ENCODE results near the gene MINPP1. TPM values are rescaled to one million over a fixed set of nuclear protein-coding genes. Genes with fewer than 3 reads are reported as not detected.

The MINPP1 gene
- total and polyA plus RNA-seq, 2 of the 13 experiments (the other 11 are each of a cell fraction or from before 2014, with no cell fraction given): 19.2 to 53.7 TPM

- TF ChIP-seq TAF1 (CRISPR knock-in tag; IDR thresholded peaks at IDR 0.05): no peak
- TF ChIP-seq LCORL (IDR thresholded peaks at IDR 0.05): peak; percentile 98
- TF ChIP-seq LCORL (CRISPR knock-in tag; IDR thresholded peaks at IDR 0.05): no peak
- TF ChIP-seq ELF3 (CRISPR knock-in tag; IDR thresholded peaks at IDR 0.05): no peak
- TF ChIP-seq, protein P1, sequence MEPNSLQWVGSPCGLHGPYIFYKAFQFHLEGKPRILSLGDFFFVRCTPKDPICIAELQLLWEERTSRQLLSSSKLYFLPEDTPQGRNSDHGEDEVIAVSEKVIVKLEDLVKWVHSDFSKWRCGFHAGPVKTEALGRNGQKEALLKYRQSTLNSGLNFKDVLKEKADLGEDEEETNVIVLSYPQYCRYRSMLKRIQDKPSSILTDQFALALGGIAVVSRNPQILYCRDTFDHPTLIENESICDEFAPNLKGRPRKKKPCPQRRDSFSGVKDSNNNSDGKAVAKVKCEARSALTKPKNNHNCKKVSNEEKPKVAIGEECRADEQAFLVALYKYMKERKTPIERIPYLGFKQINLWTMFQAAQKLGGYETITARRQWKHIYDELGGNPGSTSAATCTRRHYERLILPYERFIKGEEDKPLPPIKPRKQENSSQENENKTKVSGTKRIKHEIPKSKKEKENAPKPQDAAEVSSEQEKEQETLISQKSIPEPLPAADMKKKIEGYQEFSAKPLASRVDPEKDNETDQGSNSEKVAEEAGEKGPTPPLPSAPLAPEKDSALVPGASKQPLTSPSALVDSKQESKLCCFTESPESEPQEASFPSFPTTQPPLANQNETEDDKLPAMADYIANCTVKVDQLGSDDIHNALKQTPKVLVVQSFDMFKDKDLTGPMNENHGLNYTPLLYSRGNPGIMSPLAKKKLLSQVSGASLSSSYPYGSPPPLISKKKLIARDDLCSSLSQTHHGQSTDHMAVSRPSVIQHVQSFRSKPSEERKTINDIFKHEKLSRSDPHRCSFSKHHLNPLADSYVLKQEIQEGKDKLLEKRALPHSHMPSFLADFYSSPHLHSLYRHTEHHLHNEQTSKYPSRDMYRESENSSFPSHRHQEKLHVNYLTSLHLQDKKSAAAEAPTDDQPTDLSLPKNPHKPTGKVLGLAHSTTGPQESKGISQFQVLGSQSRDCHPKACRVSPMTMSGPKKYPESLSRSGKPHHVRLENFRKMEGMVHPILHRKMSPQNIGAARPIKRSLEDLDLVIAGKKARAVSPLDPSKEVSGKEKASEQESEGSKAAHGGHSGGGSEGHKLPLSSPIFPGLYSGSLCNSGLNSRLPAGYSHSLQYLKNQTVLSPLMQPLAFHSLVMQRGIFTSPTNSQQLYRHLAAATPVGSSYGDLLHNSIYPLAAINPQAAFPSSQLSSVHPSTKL (CRISPR knock-in tag; IDR thresholded peaks at IDR 0.05): peak; percentile 34; the same call in 1 of the 2 replicates
- no peak for TF ChIP-seq EHMT2 (IDR thresholded peaks at IDR 0.05; ENCODE audit: borderline replicate concordance, low read depth, low read length)
- 0 out of 2 replicates have a peak, but pooled peaks have one; percentile 48 for TF ChIP-seq TFE3 (CRISPR knock-in tag; IDR thresholded peaks at IDR 0.05)
- no peak for TF ChIP-seq FOXO4 (CRISPR knock-in tag; conservative IDR thresholded peaks at IDR 0.05)
- TF ChIP-seq JUNB (CRISPR knock-in tag; IDR thresholded peaks at IDR 0.05; ENCODE audit: borderline replicate concordance): peak; percentile 19; the same call in 1 of the 2 replicates
- TF ChIP-seq, protein P2, sequence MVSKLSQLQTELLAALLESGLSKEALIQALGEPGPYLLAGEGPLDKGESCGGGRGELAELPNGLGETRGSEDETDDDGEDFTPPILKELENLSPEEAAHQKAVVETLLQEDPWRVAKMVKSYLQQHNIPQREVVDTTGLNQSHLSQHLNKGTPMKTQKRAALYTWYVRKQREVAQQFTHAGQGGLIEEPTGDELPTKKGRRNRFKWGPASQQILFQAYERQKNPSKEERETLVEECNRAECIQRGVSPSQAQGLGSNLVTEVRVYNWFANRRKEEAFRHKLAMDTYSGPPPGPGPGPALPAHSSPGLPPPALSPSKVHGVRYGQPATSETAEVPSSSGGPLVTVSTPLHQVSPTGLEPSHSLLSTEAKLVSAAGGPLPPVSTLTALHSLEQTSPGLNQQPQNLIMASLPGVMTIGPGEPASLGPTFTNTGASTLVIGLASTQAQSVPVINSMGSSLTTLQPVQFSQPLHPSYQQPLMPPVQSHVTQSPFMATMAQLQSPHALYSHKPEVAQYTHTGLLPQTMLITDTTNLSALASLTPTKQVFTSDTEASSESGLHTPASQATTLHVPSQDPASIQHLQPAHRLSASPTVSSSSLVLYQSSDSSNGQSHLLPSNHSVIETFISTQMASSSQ (IDR thresholded peaks at IDR 0.05; ENCODE audit: low read depth): peak; percentile 34; the same call in 1 of the 2 replicates
- TF ChIP-seq, protein P2 (CRISPR knock-in tag; IDR thresholded peaks at IDR 0.05; ENCODE audit: borderline replicate concordance): peak; percentile 40; the same call in 1 of the 2 replicates
- peak; percentile 50; the same call in 1 of the 2 replicates for TF ChIP-seq NCOA2 (CRISPR knock-in tag; IDR thresholded peaks at IDR 0.05)
- TF ChIP-seq ISL2 (CRISPR knock-in tag; IDR thresholded peaks at IDR 0.05): 0 out of 2 replicates have a peak, but pooled peaks have one; percentile 37
- TF ChIP-seq IRF1 (CRISPR knock-in tag; IDR thresholded peaks at IDR 0.05; ENCODE audit: low read depth): no peak
- peak; percentile 40; the same call in 1 of the 2 replicates for TF ChIP-seq KDM6A (CRISPR knock-in tag; IDR thresholded peaks at IDR 0.05; ENCODE audit: low read depth)
- peak; percentile 75 for TF ChIP-seq NFIC (IDR thresholded peaks at IDR 0.05; ENCODE audit: low read length)
These were observed 81.1 kb downstream of the MINPP1 start (continued) for GRCh38 chr10:87585565-87586514.

Data from HepG2 (cell line).